ENCODE results near the gene CA6.
A peak's percentile ranks its signal among the peaks of the same experiment; 100 is the strongest.
"Not testable (repeated sequence)": the region's sequence is repeated elsewhere in the genome, so short reads cannot be mapped to it uniquely, and the experiment has no call there.

CA6 gene

DNA sequence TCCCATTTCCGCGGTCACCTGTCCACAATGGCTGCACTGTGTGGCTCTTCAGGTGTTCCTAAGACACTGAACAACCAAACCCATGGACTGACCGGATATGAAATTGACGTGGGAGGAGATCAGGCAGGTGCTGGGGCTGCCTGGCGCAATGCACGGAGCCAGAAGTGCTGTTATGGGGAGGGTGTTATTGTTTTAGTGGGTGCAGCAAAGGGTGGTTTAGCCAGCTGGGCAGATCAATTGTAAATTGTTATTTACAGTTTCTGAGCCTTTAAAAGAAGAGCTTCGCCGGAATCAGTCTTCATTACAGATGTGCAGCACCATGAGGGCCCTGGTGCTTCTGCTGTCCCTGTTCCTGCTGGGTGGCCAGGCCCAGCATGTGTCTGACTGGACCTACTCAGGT is at the start of gene CA6:
TSS of gene CA6 (plus strand) at position 301 of the 400 bp plus-strand sequence. CDS start at position 320, 19 bp downstream.
- peak; percentile 52 for DNase-seq

DNA sequence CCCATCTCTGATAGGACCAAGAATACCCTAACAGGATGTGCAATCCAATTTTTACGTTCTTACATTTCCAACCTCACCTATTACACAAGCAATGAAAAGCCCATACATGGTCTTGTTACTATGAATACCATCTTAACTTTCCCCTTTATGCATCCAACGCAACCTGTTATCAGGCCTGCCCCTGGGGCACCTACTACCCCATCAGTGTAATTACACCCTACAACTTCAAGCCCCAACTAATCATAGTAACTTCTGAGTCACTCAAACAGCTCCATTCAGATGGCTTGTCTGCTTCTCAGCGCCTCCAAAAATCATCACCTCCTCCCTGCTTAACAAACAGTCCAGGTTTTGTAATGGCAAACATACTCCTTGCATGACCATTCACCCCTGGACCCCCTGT is 48.9 kb upstream of the CA6 start:
- not testable (repeated sequence) for DNase-seq

DNA sequence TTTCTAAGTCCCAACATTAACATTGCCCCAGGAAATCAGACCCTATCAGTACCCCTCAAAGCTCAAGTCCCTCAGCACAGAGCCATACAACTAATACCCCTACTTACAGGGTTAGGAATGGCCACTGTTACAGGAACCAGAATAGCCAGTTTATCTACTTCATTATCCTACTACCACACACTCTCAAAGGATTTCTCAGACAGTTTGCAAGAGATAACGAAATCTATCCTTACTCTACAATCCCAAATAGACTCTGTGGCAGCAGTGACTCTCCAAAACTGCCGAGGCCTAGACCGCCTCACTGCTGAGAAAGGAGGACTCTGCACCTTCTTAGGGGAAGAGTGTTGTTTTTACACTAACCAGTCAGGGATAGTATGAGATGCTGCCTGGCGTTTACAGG is 48.2 kb upstream of the CA6 start:
- DNase-seq, result not testable (repeated sequence)

DNA sequence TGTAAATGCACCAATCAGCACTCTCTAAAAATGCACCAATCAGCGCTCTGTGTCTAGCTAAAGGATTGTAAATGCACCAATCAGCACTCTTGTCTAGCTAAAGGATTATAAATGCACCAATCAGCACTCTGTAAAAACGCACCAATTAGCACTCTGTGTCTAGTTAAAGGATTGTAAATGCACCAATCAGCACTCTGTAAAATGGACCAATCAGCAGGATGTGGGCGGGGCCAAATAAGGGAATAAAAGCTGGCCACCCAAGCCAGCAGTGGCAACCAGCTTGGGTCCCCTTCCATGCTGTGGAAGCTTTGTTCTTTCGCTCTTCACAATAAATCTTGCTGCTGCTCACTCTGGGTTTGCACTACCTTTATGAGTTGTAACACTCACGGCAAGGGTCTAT is 47.2 kb upstream of the CA6 start:
- not testable (repeated sequence) for DNase-seq

- no peak for DNase-seq
Observed at GRCh38 chr1:8899046-8899445, 46.6 kb upstream of the CA6 start.

GRCh38 chr1:8900684-8901083 is 45.0 kb upstream of the CA6 start:
- not testable (repeated sequence) for DNase-seq

- DNase-seq, result no peak
Observed at GRCh38 chr1:8902765-8903164, 42.9 kb upstream of the CA6 start.

- no peak for DNase-seq
Observed at GRCh38 chr1:8903410-8903809, 42.3 kb upstream of the CA6 start.

DNA sequence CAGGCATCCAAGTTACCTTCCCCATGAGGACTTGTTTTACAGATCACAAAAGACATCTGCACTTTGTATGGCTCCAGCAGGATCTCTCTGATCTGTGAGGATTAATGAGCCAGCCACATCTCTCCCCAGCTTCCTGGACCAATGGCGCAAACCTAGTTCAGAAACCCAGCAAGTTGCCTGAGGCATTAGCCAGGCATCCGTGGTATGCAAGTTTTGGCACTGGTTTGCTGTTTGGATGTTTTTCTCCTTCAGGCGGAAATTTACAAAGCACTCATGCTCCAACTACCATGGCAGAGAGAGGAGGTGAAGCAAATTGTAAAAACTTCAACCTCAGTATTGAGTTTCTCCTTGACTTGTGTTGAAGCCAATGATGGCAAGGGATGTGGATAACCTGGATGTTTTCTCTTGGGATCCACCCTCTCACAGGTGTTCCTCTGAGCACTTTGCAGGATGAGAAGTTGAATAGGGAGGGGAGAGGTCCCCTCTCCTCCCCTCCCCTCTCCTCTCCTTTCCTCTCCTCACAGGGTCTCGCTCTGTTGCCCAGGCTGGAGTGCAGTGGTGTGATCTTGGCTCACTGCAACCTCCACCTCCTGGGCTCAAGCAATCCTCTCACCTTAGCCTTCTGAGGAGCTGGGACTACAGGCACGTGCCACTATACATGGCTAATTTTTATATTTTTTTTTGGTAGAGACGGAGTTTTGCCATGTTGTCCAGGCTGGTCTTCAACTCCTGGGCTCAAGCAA is 41.6 kb upstream of the CA6 start:
- no peak for DNase-seq

- no peak for DNase-seq
Observed at GRCh38 chr1:8905582-8906191, 40.0 kb upstream of the CA6 start.

DNA sequence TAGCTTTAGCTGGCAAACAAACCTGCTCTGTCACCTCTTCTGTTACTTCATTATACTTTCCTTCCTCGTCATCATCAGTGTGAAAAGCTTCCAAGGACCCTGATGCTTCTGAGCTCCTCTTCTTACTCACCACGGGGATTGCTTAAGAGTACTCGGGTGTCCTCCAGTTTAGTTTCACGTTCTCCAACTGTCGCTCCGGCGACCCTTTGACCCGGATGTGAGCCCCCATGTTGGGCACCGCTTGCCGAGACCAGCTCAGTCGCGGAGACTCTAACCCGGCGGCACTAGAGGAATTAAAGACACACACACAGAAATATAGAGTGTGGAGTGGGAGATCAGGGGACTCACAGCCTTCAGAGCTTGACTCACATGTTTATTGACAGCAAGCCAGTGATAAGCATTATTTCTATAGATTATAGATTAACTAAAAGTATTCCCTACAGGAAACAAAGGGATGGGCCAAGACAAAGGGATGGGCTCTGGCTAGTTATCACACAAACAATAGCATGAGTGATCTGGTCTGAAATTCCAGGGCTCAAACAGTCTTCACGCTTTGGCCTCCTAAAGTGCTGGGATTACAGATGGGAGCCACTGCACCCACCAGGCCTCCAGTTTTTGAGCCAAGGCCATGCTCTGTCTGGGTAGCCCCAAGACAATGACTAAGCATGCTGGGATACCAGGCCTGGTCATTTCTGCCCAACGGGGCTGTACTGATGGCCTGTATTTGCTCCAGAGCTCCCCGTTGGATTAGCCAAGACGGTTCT is 37.1 kb upstream of the CA6 start:
- no peak for DNase-seq

- DNase-seq, result no peak
Observed at GRCh38 chr1:8910331-8910730, 35.3 kb upstream of the CA6 start.

- peak; percentile 42 for DNase-seq
Observed at GRCh38 chr1:8910914-8911313, 34.8 kb upstream of the CA6 start.

- peak; percentile 83 for DNase-seq
Observed at GRCh38 chr1:8911416-8912309, 34.0 kb upstream of the CA6 start.

- no peak for DNase-seq
Observed at GRCh38 chr1:8913457-8913856, 32.2 kb upstream of the CA6 start.

- DNase-seq, result no peak
Observed at GRCh38 chr1:8914466-8914865, 31.2 kb upstream of the CA6 start.

DNA sequence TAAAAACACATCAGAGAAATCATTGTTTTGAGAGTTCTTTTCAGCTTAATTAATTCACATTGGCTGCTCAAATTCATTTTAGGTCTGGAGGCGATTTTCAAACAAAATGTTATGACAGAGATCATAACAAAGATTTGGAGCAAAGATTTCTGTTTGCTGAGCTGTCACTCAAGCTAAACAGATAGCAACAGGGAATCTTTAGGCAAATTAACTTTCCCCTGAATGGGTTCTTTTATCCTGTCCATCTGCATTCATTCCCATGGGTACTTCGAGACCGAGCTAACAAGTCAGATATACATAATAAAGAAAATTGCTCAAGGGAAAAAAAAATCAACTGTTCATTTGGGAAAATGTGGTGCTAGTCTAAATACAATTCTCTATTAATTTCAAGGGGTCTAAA is 30.2 kb upstream of the CA6 start:
- DNase-seq, result no peak

GRCh38 chr1:8917536-8917935 is 28.1 kb upstream of the CA6 start:
- DNase-seq, result not testable (repeated sequence)

DNA sequence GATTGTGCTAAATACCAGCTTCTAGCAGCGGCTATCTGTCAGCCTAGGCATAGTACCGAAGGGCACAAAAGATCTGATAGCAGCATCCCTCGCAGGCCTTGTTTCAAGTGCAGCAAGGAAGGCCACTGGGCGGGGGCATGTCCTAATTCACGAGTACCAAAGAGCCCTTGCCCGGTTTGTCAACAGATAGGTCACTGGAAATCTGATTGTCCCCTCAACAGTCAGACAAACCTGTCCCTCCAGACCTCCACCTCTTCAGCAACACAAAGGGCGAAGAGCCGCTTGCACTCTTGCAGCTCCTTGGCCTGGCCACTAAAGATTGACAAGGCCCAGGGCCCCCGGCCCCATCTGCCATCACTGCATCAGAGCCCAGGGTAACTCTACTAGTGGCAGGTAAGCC is 22.7 kb upstream of the CA6 start:
- DNase-seq, result no peak

GRCh38 chr1:8925406-8925805 is 20.3 kb upstream of the CA6 start:
- DNase-seq, result no peak

- DNase-seq, result no peak
Observed at GRCh38 chr1:8925960-8926359, 19.7 kb upstream of the CA6 start.

DNA sequence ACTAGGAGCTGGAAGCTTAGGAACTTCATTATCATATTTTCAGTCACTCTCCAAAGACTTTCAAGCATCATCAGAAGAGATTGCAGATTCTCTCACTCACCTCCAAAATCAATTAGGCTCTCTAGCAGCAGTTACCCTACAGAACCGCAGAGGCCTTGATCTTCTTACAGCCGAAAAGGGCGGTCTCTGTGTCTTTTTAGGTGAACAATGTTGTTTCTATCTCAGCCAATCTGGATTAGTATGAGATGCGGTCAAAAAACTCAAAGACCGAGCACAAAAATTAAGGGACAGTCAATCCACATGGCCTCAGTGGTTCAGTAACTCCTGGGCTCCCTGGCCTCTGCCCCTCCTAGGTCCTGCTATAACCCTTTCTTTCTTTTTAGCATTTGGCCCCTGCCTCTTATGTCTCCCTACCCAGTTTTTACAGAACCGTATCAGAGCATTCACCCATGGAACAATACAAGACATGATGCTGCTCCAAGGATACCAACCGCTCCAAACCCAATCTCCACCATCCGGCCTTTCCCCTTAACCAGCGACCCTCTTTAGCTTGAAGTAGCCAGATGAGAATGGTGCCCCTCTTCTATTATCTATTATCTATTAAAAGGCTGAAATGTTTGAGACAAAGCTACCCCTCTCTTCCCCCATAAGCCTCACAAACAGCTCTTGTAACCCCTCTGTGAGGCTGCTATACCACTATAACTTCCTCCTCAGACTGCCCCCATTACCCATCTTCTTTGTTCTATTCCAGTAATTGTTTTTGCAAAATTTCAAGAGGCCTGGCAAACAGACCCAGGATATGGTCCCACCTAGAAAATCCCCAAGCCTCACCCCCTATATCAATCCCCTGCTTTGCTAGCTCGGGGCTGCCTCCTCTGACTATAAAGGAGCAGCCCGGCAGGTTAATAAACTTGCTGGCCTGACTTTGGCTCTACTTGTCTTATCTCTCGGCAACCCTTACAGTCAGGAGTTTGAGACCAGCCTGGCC is 18.7 kb upstream of the CA6 start:
- no peak for DNase-seq
